AG09309 (cell line): Measurements from ENCODE around the gene POLR3B.

Source experiments
- DNase-seq: peaks from one replicate; pipeline ENCODE4 v3.0.0-alpha.2; 2010; ENCODE audit warnings: low read depth
- H3K4me3 ChIP-seq: 2 replicates; pipeline ENCODE4 v1.5.1; 2011; ENCODE audit warnings: mild to moderate bottlenecking, low read depth, low read length, moderate library complexity; ENCODE audit not compliant: control insufficient read depth
- TF ChIP-seq, protein P1 (sequence below): IDR thresholded peaks from 2 replicates; pipeline ENCODE4 v1.5.1; 2011; ENCODE audit warnings: mild to moderate bottlenecking, low read depth, low read length, inconsistent platforms; ENCODE audit not compliant: insufficient read depth, control insufficient read depth; ENCODE audit errors: missing control alignments

Gene POLR3B

DNA sequence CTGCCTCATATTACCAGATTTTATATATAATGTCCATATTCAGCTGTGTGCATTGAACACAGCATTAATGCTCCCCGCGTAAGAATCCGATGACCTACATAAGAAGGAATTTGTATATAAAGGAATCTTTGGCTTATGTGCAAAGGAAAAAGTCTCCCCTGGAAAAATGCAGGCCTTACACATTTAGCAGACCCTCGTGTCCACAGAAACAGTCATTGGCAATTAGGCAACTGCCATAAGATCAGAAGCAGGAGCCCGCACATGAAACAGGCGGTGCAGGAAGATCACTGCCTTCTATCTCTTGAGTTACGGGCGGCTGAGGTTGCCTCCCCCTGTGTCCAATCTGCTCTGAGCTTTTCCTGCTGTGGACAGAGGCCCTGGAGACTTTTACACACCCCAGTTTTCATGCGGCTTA is 162.1 kb downstream of the POLR3B start:
- DNase-seq = no peak
- no peak overlapping the region for H3K4me3 ChIP-seq
- TF ChIP-seq, protein P1, sequence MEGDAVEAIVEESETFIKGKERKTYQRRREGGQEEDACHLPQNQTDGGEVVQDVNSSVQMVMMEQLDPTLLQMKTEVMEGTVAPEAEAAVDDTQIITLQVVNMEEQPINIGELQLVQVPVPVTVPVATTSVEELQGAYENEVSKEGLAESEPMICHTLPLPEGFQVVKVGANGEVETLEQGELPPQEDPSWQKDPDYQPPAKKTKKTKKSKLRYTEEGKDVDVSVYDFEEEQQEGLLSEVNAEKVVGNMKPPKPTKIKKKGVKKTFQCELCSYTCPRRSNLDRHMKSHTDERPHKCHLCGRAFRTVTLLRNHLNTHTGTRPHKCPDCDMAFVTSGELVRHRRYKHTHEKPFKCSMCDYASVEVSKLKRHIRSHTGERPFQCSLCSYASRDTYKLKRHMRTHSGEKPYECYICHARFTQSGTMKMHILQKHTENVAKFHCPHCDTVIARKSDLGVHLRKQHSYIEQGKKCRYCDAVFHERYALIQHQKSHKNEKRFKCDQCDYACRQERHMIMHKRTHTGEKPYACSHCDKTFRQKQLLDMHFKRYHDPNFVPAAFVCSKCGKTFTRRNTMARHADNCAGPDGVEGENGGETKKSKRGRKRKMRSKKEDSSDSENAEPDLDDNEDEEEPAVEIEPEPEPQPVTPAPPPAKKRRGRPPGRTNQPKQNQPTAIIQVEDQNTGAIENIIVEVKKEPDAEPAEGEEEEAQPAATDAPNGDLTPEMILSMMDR = no peak

DNA sequence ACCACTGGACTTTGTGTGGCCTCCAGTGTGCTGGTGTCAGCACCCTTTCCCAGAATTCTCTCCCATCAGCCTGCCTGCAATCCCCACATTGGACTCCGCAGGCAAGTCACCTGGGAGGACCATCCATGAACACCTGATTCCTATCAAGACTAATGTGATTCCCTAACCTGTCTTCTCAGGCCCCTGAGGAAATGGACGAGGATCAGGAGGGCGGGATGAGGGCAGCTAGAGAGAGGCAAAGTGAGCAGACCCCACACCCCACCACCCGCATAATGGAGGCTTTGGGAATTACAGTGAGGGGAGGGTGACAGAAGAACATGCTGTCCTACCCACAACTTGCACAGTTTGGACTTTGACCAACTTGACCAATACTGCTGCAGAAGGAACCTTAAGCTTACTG is 164.4 kb downstream of the POLR3B start:
- TF ChIP-seq, protein P1 = no peak

DNA sequence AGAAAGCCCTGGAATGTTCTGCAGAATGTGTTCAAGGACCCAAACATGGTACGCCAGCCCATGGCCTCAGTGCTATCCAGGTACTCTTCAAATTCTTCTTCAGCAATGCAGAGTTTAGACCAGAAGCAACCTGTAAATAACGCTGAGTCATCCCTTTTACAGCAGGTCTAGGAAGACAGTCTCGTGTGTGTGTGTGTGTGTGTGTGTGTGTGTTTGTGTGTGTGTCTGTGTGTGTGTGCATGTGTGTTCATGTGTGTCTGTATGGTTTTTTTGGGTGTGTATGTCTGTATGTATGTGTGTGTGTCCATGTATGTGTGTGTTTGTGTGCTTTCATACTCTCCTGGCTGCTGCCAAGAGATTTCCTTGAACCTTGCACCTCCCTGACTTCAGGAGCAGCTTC is 165.2 kb downstream of the POLR3B start:
- no peak for DNase-seq
- no peak overlapping the region for H3K4me3 ChIP-seq
- TF ChIP-seq, protein P1 = no peak

More for the DNA sequence above, 164.4 kb downstream of the POLR3B start:
- DNase-seq = no peak
- H3K4me3 ChIP-seq = no peak overlapping the region

- DNase-seq = no peak
- TF ChIP-seq, protein P1 = no peak
- H3K4me3 ChIP-seq = no peak overlapping the region
Observed at GRCh38 chr12:106527356-106527755, 169.8 kb downstream of the POLR3B start.

DNA sequence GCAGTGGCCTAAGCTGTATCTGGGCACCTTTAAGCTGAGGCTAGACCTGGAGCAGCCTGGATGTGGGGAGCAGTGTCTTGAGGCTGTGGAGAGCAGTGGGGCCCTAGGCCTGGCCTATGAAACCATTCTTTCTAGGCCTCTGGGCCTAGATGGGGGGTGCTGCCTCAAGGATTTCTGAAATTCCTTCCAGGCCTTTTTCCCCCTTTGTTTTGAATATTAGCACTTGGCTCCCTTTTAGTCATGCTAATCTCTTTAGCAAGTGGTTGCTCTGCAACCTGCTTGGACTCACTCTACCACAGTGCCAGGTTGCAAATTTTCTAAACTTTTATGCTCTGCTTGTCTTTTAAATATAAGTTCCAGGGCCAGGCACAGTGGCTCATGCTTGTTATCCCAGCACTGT is 183.7 kb downstream of the POLR3B start:
- no peak for DNase-seq
- TF ChIP-seq, protein P1 = no peak
- H3K4me3 ChIP-seq = no peak overlapping the region

DNA sequence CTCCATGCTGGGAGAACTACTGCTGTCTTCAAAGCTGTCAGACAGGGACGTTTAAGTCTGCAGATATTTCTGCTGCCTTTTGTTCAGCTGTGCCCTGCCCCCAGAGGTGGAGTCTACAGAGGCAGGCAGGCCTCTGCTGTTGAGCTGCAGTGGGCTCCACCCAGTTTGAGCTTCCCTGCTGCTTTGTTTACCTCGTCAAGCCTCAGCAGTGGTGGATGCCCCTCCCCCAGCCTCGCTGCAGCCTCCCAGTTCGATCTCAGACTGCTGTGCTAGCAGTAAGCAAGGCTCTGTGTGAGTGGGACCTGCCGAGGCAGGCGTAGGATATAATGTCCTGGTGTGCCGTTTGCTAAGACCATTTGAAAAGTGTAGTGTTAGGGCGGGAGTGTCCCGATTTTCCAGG is 193.9 kb downstream of the POLR3B start:
- no peak for DNase-seq
- TF ChIP-seq, protein P1 = no peak
- H3K4me3 ChIP-seq = no peak overlapping the region

DNA sequence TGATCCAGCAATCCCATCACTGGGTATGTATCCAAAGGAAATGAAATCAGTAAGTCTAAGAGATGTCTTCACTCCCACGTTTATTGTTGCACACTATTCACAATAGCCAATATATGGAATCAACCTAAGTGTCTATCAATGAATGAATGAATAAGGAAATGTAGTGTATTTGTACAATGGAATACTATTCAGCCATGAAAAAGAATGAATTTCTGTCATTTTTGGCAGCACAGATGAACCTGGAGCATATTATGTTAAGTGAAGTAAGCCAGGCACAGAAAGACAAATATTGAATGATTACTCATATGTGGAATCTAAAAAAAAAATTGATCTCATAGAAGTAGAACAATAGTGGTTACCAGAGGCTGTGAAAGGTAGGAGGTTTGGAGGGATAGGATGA is 194.7 kb downstream of the POLR3B start:
- TF ChIP-seq, protein P1 = no peak
- no peak for DNase-seq

More for the DNA sequence above, 194.7 kb downstream of the POLR3B start:
- no peak overlapping the region for H3K4me3 ChIP-seq
